Hippocampal formation (tissue), 2 donors: ENCODE data around the gene GPRC5D.

Experiments used
- DNase-seq, 2 donors: peaks; one replicate each; lab custom pipeline; 2025; lab: John Stamatoyannopoulos, UW

Gene GPRC5D

DNA sequence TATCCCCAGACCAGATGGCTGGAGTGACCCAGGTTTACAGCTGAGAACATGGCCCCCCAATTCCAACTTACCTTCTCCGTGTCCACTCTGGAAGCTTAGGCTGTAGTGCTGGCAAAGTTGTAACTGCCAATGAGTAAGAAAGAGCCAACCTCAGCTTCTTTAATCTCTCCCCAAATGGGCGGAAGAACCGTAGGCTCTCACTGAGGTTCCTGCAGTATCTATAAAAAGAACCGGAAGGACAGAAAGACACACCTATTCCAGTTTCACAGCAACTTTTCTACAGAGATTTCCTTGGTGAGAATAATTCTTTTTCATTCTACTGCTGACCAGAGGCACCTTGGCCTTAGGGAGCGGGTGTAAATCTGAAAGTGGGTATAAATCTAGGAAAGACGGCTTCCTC lies at the start of gene GPRC5D:
Gene GPRC5D, minus strand, starts transcription at position 135 of the 400 bp plus-strand sequence. CDS start 1,786 bp downstream, outside the sequence.
- no peak for DNase-seq

DNA sequence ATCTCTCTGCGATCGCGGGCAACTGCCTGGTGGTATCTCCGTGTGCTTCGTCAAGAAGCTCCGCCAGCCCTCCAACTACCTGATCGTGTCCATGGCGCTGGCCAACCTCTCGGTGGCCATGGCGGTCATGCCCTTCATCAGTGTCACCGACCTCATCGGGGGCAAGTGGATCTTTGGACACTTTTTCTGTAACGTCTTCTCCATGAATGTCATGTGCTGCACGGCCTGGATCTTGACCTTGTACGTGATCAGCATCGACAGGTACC lies 49.7 kb upstream of the GPRC5D start:
- DNase-seq, result no peak

DNA sequence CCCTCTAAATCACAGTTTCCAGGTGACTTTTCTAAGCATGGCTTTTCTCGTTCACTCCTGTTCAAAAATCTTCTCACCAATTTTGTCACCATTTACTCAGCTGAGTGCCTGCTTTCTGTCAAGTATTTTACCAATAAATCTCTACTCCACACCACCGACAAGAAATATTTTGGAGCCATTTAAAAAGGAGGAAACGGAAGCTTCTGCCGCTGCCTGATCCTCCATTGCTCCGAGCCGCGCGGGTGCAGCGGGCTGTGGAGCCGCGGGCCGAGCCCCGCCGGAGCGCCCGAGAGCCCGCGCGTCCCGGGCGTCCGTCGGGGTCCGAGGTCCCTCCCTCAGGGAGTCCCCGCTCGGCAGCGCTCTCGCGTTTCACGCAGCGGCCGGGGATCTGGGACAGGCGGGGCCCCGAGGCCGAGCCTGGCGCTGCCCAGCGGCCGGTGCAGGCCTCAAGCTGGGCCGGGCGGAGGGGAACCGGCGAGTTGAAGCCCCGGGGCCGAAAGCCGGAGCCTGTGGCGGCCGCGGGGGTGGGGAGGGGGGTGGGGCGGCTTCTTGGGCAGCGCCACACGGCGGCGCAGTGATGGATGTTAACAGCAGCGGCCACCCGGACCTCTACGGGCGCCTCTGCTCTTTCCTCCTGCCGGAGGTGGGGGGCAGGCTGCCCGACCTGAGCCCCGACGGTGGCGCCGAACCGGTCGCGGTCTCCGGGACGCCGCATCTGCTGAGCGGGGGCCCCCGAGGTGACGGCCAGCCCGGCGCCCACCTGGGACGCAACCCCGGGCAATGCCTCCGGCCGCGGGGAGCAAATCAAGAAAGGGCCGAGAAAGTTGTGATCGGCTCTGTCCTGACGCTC lies 49.2 kb upstream of the GPRC5D start:
- DNase-seq, result peak; percentile 51

DNA sequence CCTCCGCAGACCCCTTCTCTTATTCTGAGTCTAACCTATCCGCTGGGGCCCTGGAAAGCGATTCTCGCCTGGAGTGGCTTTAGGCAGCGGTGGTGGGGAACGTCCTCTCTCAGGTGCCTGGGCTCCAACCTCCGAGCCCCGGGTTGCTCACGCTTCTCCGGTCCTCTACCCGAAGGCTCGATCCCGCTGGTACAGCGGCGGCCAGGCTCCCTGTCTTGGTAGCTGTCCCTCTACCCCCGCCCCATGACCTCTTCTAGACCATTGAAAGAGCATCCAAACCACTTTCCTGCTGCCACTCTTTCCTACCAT lies 48.6 kb upstream of the GPRC5D start:
- DNase-seq, result peak in 1 of 2 donors; percentile 54

DNA sequence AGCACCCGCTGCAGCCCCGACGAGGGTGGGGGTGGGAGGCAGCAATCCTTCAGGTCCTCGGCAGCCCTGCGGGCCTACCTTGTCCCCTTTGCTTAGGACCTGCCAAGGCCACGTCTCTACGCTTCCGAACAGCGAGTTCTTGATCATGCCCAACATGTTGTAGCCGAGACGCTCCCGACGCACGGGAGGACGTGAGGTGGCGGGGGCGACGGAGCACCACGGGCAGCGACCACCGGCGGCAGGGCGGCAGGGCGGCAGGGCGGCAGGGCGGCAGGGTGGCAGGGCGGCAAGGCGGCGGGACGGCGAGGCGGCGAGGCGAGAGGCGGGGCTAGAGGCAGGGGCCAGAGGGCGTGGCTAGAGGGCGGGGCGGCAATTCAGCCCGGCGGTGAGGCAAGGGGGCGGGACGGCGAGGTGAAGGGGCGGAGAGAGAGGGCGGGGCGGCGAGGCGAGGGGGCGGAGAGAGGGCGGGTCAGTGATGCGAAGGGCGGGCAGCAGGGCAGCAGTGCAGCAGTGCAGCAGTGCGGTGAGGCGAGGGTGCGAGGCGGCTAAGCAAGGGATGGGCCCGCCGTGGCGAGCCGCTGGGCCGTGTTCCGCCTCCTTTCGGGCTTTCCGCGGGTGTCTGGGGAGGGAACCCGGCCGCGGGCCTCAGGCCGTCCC lies 48.1 kb upstream of the GPRC5D start, which contains the start of gene HEBP1:
Gene HEBP1, minus strand, starts transcription at position 307 of the 657 bp plus-strand sequence. Its CDS starts 151 bp downstream, at position 156.
- peak; percentile 91 to 97 for DNase-seq

DNA sequence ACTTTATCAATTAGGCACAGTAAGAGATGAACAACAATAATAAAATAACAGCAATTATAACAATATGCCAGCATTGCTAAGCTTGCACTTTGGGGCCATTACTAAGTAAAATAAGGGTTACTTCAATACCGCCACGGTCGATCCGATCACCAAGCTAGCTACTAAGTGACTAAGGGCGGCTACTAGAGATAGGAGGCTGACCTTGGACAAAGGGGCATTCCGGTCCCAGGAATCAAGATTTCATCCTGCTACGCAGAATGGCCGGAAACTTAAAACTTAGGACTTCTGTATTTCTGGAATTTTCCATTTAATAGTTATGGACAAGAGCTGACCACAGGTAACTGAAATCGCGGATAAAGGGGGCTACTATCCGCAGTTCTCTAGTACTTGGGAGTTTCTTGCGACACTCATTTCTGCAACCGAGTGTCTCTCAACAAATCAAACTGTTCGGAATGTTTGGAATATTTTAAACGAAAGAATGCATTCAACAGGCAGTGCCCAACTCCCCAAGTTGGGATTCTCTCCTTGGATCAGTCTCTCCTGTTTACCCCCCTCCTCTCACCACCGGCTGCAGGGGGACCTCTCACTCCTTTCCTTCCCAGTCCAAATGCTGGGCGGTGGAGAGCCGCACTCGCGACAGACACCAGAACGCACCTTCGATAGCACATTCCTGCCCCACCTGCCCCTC lies 47.4 kb upstream of the GPRC5D start:
- DNase-seq, result no peak

DNA sequence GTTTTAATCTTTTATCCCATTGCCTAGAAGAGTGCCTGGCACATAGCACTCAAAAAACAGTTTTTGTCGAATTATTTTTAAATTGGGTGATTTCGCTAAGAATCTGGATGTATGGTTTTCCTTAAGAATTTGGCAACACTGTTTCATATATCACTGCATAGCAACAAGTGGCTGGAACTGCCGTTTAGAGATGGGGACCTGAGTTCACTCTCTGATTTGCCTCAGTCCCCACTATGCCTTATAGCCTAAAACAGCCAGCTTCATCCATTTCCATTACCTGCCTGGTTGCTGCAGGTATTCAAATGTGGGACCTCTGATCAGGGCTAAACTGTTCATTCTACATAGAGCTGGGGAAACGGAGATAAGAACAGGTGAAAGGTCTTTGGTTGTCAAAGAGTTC lies 46.3 kb upstream of the GPRC5D start:
- DNase-seq, result no peak

DNA sequence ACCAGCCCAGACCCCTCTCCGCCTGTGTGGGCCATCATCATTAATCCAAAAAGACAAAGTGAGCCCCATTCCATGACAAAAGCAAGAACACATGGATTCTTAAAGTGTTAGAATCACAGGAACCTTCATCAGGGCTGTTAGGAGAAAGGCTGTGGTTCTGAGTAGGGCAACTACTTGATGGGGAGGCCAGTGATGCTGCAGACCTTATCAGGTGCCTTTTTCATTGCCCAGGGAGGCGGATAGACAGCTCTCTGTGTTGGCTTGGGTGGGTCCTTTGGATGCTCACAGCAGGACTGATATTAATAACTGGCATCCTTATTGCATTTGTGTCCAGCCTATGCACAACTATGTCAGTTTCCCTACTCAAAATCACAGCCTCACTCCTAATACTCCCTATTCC lies 45.8 kb upstream of the GPRC5D start:
- no peak for DNase-seq

DNA sequence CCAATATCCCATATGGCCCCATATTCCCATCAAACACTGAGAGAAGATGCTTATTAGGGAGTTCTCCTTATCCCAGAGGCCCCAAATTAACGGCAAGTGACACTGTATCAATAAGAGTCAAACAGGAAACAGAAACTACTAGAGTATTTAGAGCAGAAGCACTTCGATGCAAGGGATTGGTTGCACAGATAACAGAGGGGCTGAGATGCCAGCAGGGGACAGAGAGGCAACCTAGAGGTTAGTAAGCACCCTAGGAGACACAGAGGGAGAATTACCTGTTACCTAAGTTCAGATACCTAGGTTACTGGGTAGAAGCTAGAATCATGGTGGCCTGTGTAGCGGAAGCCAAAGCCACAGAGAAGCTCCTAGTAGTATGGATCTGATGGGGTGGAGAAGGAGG lies 45.2 kb upstream of the GPRC5D start:
- no peak for DNase-seq

DNA sequence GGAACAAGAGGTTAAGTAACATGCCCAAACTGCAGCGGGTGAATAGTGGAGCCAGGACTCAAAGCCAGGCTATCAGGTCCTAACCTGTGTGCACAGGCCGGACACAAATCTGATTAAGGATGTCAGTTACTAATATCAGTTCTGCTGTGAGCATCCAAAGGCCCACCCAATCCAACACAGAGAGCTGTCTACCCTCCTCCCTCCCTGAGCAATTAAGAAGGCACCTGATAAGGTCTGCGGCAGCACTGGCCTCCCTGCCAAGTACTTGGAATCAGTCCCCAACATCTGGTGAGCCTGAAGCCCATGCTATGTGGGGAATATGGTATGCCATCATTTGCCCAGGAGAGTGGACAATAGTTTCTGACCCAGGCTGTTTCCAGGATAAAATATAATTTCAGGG lies 44.2 kb upstream of the GPRC5D start:
- no peak for DNase-seq

DNA sequence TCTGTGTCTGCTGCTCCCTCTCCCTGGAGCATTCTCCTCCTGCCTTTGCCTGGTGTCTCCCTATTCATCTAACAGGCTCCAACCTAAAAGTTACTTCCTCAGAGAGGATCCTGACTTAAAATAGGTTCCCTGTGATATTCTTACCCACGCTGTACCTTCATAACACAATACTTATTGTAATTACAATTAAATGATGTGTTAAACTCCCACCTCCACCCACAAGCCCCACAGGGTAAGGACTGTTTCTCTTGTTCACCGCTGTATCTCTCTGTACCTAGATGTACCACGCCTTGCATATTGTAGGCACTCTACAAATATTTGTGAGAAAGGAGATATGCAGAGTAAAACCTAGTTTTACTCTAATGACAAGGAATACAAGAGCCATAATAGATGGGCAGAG lies 43.1 kb upstream of the GPRC5D start:
- no peak for DNase-seq

DNA sequence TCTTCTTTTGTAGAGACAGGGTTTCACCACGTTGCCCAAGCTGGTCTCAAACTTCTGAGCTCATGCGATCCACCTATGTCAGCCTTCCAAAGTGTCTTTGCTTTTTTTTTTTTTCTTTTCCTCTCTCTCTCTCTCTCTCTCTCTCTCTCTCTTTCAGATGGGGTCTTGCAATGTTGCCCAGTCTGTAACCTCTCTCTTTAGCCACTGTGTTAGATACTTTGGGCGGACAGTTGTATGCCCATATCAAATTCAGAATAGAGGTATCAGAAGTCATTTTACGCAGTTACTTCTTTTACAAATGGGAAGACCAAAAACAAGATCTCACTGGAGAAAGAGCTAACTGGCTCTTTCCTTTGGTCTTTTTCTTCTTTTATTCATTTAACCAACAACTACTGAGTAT lies 41.4 kb upstream of the GPRC5D start:
- no peak for DNase-seq

DNA sequence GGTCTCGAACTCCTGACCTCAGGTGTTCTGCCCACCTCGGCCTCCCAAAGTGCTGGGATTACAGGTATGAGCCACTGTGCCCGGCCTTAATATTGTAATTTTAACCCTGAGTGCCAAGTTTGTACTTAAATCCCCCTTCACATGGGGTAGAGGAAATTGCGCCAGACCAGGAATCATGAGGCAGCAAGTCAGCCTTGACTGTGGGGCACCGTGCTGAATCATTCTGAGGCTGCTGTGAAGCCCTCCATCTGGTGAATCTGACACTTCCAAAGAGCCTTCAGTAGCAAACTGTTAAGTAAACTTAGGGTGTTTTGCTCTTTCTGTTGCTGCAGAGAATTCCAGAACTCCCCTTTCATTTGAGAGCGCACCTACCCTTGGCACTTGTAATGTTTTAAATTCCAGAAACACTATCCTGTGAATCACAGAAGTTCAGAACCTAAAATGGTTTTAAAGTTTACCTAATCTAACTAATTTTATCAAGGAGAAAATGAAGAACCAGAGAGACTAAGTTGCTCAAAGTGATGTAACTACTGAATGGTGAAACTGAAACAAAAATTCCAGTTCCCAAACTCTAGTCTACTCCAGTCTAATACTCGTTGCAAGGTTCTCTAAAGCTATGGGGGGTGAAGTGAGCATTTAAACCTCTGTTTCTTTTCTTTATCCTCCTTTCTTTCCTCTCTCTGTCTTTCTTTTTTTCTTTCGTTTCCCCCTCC lies 40.6 kb upstream of the GPRC5D start:
- DNase-seq, result no peak

DNA sequence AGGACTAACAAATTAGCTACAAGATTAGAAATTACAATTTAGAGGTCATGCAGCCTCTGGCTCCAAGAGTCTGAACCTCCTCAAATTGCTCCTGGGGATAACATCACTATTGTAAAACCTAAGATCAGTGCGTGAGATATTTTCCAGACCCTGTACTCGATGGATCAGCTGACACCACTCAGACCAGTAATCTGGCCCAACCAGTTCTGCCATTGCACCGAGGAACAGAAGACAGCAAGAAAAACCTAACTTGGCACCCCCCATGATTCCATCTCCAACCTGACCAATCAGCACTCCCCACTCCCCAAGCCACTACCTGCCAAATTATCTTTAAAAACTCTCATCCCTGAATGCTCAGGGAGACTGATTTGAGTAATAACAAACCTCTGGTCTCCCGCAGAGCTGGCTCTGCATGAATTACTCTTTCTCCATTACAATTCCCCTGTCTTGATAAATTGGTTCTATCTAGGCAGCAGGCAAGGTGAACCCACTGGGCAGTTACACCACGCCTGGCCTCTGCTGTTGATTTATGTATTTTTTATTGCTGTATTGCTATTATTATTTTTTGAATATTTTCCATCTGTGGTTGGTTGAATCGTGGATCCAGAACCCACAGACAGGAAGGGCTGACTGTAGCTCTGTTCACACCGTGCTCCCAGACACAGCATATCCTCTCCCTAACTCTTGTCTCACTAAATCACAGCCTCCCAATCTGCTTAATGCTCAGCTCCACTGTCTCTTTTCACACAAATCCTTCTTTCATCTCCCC lies 38.9 kb upstream of the GPRC5D start:
- no peak for DNase-seq

DNA sequence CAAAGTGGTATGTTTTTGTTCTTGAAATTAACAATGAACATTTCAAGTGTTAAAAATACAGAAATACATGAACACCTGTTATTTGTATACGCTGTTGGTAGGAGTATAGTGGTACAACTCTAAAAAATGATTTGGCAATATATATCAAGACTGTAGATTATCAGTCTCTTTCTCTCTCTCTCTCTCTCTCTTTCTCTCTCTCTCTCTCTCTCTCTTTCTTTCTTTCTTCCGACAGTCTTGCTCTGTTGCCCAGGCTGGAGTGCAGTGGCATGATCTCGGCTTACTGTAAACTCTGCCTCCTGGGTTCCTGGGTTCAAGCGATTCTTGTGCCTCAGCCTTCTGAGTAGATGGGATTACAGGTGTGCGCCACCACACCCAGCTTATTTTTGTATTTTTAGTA lies 35.5 kb upstream of the GPRC5D start:
- no peak for DNase-seq

DNA sequence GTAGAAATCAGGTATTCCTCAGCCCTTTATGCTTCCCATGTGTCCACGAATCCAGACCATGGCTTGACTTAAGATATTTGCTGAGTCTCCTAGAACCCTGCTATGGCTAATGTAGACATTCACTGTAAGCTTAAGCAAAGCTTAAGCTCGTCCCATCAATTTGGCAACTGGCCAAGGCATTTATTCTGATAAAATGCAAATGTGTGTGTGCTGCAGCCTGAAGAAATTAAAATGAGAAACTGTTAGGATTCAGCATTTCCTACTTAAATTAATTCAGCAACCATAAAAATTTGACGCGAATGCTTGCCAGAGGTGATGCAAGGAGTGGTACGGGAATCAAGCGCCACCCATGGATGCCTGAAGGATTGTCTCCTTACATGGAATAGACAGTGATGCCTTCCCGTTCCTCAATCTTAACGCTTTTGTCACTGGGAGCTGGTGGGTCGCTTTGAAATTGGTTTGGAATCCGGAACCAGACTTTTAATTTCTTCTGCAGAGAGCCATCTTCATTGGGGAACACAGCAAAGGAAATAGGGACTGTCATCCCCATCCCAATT lies 34.9 kb upstream of the GPRC5D start:
- DNase-seq, result no peak

DNA sequence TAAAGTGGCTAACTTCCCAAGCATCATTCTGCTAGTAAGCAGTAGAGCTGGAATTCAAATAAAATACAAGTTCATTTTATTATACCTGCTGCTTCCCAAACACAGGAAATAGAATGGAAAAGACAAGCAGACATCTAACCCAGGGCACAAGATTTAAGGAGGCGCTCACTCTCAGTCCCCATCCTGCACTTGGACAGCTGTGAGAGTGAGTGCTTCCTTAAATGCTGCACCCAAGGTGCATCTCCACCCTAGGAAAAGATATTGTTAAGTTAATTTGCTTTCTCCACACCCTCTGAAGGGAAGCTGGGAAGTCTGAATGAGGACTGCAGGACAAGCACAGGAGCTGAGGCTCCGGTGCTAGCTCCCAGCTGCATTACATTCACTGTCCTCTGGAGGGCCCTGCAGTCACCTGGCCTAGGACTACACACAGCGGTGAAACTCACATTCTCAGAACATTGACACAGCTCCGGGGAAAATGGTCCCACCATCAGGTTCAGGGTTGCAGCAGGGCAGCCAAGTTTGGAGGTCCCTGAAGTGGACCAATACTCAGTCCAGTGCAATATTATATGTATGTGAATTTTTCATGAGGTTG lies 33.9 kb upstream of the GPRC5D start:
- no peak for DNase-seq

DNA sequence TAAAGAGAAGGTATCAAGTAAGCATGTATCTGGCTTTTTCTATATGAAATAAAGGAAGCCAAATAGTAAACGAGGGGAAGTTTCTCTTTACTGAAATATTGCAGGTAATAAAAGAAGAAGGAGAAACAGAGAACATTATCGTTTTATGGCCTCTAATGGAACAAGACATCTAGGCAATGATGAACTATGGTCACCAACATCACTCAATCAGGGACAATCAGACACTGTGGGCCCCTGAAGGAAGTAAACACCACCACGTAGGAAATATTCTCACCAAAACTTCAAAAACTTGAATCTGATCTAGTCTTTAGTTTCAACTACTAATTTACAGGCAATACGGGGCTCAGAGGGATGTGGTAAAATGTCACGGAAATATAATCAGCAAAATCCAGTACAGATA lies 32.2 kb upstream of the GPRC5D start:
- DNase-seq, result no peak

DNA sequence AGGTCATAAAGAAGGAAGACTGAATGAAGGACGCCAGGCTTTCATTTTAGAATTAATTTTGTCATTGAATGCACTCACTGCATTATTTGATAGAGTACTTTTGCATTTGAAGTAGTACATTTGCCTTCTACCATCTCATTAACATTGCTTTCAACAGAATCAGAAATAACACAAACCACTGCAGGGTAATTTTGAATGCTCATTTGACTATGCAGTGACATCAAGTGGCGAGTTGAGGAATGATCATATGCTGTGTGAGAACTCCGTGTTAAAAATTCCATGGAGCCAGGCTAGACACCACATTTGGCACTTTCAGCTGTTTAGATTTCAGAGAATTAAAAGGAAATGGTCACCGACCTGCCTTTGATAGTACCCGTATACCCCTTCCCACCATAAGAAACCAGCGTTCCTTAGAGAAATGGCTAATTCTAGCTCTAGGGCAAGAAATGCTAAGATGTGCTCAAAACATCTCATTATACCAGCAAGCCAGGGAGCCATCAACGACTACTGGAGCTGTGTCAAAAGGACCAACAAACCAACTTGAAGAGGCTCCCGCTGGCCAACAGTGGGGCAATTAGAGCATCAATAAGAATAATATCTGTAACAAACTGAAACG lies 31.6 kb upstream of the GPRC5D start:
- peak; percentile 30 to 85 for DNase-seq

DNA sequence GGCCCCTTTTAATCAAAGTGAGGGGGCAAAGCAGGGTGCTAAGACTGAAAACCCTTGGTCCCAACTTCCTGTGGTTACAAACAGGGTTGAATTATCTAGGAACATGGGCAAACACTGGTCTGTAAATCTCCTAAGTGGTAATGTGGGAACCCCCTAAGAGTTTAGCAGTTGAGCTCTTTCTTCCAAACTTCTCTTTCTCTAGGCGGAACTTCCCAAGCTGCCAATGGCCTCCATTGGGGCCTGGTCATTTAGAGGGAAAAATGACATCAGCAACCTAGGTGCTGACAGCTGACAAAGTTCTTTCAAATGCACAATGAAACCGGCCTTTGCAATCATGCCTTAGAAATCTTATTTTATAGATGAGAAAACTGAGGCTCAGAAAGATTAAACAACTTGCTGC lies 30.4 kb upstream of the GPRC5D start:
- DNase-seq, result no peak
